NT2/D1 (cell line): Measurements from ENCODE around the gene GRK5.

Experiments
- SUZ12 ChIP-seq: IDR thresholded peaks from 2 replicates; pipeline ENCODE4 v1.6.1; 2011; ENCODE audit not compliant: insufficient read length, insufficient read depth; ENCODE audit errors: extremely low read depth
- YY1 ChIP-seq: IDR thresholded peaks from 2 replicates; pipeline ENCODE4 v1.6.1; 2011; ENCODE audit not compliant: insufficient read length, insufficient read depth
- ZNF274 ChIP-seq: IDR thresholded peaks from 2 replicates; pipeline ENCODE4 v1.6.1; 2011; ENCODE audit warnings: mild to moderate bottlenecking, low read depth, low read length

DNA sequence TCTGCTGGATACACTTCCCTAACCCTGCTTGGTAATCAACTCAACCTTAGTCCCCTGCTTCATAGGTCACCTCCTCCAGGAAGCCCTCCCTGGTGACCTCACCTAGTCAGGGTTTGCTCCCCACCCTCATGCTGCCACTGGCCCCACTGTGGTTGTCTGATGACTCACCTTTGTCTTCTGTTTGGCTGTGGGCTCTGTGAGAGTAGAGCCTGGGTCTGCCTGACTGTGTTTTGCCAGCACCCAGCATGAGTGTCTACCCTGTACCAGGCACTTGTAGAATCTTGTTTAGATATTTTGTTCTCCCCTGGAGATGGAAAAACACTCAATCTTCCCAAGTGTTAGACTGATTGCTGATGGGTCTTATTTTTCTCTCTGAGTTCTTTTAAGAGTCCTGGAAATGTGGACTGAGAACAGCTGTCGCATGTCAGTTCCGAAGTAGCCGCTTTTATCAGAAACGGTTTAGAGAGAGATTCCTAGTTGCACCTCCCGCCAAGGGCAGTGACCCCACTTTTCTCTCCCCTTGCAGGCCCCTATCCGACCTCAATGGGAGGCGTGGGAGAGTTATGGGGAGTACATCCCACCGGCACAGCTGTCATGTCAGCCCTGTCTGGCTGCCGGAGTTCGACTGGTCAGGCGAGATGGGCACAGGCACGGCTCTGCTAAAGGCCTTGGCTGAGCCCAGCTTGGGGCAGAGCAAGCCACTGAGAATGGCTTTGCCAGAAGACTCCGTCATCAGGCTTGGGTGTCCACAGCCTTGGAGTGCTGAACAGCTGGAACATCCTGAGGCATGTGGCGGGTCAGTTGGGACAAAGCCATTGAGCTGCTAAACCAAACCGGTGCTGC is 134.3 kb downstream of the GRK5 start:
- no peak for TF ChIP-seq ZNF274
- TF ChIP-seq YY1: no peak
- TF ChIP-seq SUZ12: no peak
